Measurements from ENCODE around the gene ASS1.

Gene ASS1

GRCh38 chr9:130437011-130437789, 7.6 kb upstream of the ASS1 start:
- DNase-seq, result no peak

- DNase-seq, result no peak
Measured at GRCh38 chr9:130438382-130438981, 6.3 kb upstream of the ASS1 start.

- no peak for DNase-seq
Measured at GRCh38 chr9:130441031-130441430, 3.7 kb upstream of the ASS1 start.

GRCh38 chr9:130442746-130443455, 1.9 kb upstream of the ASS1 start:
- no peak for DNase-seq

- no peak for DNase-seq
Measured at GRCh38 chr9:130443456-130443801, 1.3 kb upstream of the ASS1 start.

- DNase-seq, result no peak
Measured at GRCh38 chr9:130443840-130444492, 795 bp upstream of the ASS1 start.

GRCh38 chr9:130445268-130445983, 665 bp downstream of the ASS1 start:
- DNase-seq, result no peak

GRCh38 chr9:130446101-130446861, 1.5 kb downstream of the ASS1 start:
- no peak for DNase-seq

- no peak for DNase-seq
Measured at GRCh38 chr9:130447193-130447816, 2.5 kb downstream of the ASS1 start.

GRCh38 chr9:130448035-130448624, 3.4 kb downstream of the ASS1 start:
- no peak for DNase-seq

- DNase-seq, result no peak
Measured at GRCh38 chr9:130448771-130449603, 4.2 kb downstream of the ASS1 start.

GRCh38 chr9:130450344-130451003, 5.7 kb downstream of the ASS1 start:
- no peak for DNase-seq

- no peak for DNase-seq
Measured at GRCh38 chr9:130451004-130451390, 6.2 kb downstream of the ASS1 start.

- DNase-seq, result no peak
Measured at GRCh38 chr9:130451509-130452388, 7.0 kb downstream of the ASS1 start.

GRCh38 chr9:130452835-130453234, 8.1 kb downstream of the ASS1 start:
- no peak for DNase-seq

- no peak for DNase-seq
Measured at GRCh38 chr9:130453487-130453886, 8.7 kb downstream of the ASS1 start.

- DNase-seq, result no peak
Measured at GRCh38 chr9:130454096-130454811, 9.5 kb downstream of the ASS1 start.

- DNase-seq, result no peak
Measured at GRCh38 chr9:130454812-130455325, 10.1 kb downstream of the ASS1 start.

Measured in stimulated activated CD4-positive, alpha-beta T cell treated with anti-CD3 and anti-CD28 coated beads, Interleukin-4, amount 100 ng/mL, for 24 hours (primary cell).